Urinary bladder (tissue), 4 donors: ENCODE results near the gene TSPAN7. TPM values are rescaled to one million over a fixed set of nuclear protein-coding genes. Genes with fewer than 3 reads are reported as not detected.

Source experiments
- DNase-seq: peaks from one replicate; pipeline ENCODE4 v3.0.0-alpha.2; 2015; ENCODE audit errors: extremely low spot score
- H3K27ac ChIP-seq: one replicate; pipeline ENCODE4 v1.5.1; 2013; ENCODE audit warnings: low read depth, mild to moderate bottlenecking, moderate library complexity
- H3K36me3 ChIP-seq: one replicate; pipeline ENCODE4 v1.6.1; 2013; ENCODE audit warnings: mild to moderate bottlenecking, moderate library complexity; ENCODE audit not compliant: insufficient read depth
- H3K4me1 ChIP-seq: one replicate; pipeline ENCODE4 v1.6.1; 2013; ENCODE audit warnings: mild to moderate bottlenecking, moderate library complexity; ENCODE audit not compliant: insufficient read depth
- H3K4me3 ChIP-seq: one replicate; pipeline ENCODE4 v1.5.1; 2013; ENCODE audit warnings: low read depth, low read length
- WGBS: extraction: QIAGEN DNeasy Blood & Tissue Kit; methylation state at CpG from one replicate; pipeline ENCODE4 v1.1.7; 2013; 5-methylcytosine and 5-hydroxymethylcytosine counted together
- polyA plus RNA-seq: library from polyadenylated mRNA; stranded (reverse); fragments of 200-250 nt; gene quantifications from one replicate; pipeline ENCODE4 v1.2.3, GENCODE V29; 2013
- total RNA-seq: library from RNA; depleted of rRNA; stranded (reverse); fragments of >200 nt; gene quantifications from one replicate; pipeline ENCODE4 v1.2.3, GENCODE V29; 2014
- donor health status: healthy with polysubstance abuse.
- donor health status: healthy.

Gene TSPAN7
- total and polyA plus RNA-seq, 2 donors = 14.1 to 72.0 TPM

DNA sequence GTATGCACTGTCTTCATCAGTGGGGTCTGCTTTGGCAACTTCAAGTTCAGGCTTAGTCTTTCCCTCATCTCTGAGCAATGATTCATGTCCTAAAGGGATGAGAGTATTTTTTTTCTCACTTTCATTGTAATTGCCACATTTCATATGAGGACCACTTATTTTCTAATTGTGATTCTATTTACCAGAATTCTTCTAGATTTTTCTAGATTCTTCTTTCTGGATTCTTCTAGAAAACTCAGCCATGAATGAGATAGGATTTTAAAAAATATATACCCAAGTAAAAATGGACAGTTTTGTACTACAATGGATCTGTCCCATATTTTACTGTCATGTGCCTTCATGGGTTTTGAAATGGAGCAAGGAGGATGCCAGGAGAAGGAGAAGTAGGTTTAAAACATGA, 78.4 kb downstream of the TSPAN7 start:
- H3K36me3 ChIP-seq = no peaks in the 10 kb centered on the region
- no peak for DNase-seq
- H3K4me1 ChIP-seq = no peaks in the 10 kb centered on the region
- H3K4me3 ChIP-seq = no peak overlapping the region
- no peak overlapping the region for H3K27ac ChIP-seq

GRCh38 chrX:38641197-38641596, 79.9 kb downstream of the TSPAN7 start:
- Histone ChIP-seq H3K4me1 (no peaks in the 10 kb centered on the region), H3K27ac (no peak overlapping the region), H3K4me3 (no peak overlapping the region), H3K36me3 (no peaks in the 10 kb centered on the region)
- WGBS = 77% methylated on average over 5 of the region's 5 CpGs
- DNase-seq = no peak

- no peaks in the 10 kb centered on the region for H3K4me1 ChIP-seq
- WGBS = 63% methylated on average over 1 of the region's 1 CpG
- H3K27ac ChIP-seq = no peak overlapping the region
- DNase-seq = no peak
- no peak overlapping the region for H3K4me3 ChIP-seq
- no peaks in the 10 kb centered on the region for H3K36me3 ChIP-seq
Measured at GRCh38 chrX:38643903-38644302, 82.6 kb downstream of the TSPAN7 start.

DNA sequence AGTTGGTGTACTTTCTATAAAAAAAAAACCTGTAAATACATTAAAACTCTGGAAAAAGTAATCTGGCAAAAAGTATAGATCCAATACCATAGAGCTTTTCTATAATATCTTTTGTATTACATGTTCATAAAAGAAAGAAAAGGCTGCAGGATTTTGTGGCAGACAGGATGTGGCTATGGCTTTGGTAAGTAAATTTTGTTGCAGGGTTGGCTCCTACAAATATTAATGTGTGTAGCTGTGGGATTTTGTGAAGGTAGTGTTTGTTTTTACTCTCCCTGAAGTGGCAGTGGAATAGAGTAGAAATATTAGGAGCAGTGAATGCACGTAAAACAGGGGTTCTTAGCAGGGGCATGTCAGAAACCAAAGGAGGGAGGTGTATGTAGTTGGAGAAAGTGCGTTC, 84.8 kb downstream of the TSPAN7 start:
- 83% methylated on average over 2 of the region's 2 CpGs for WGBS
- H3K4me3 ChIP-seq = no peak overlapping the region
- DNase-seq = no peak
- no peaks in the 10 kb centered on the region for H3K4me1 ChIP-seq
- H3K27ac ChIP-seq = no peak overlapping the region
- no peaks in the 10 kb centered on the region for H3K36me3 ChIP-seq

GRCh38 chrX:38649221-38649620, 87.9 kb downstream of the TSPAN7 start:
- Histone ChIP-seq H3K27ac (no peak overlapping the region), H3K4me1 (no peaks in the 10 kb centered on the region), H3K4me3 (no peak overlapping the region), H3K36me3 (no peaks in the 10 kb centered on the region)
- DNase-seq = no peak
- 96% methylated on average over 1 of the region's 1 CpG for WGBS

GRCh38 chrX:38649674-38650647, 88.6 kb downstream of the TSPAN7 start:
- Histone ChIP-seq H3K27ac (no peak overlapping the region), H3K4me3 (no peak overlapping the region), H3K4me1 (no peaks in the 10 kb centered on the region), H3K36me3 (no peaks in the 10 kb centered on the region)
- 97% methylated on average over 6 of the region's 6 CpGs for WGBS
- DNase-seq = no peak

- WGBS = 98% methylated on average over 2 of the region's 2 CpGs
- Histone ChIP-seq H3K36me3 (no peaks in the 10 kb centered on the region), H3K27ac (no peak overlapping the region), H3K4me3 (no peak overlapping the region), H3K4me1 (no peaks in the 10 kb centered on the region)
- DNase-seq = no peak
Measured at GRCh38 chrX:38651625-38652601, 90.6 kb downstream of the TSPAN7 start.

DNA sequence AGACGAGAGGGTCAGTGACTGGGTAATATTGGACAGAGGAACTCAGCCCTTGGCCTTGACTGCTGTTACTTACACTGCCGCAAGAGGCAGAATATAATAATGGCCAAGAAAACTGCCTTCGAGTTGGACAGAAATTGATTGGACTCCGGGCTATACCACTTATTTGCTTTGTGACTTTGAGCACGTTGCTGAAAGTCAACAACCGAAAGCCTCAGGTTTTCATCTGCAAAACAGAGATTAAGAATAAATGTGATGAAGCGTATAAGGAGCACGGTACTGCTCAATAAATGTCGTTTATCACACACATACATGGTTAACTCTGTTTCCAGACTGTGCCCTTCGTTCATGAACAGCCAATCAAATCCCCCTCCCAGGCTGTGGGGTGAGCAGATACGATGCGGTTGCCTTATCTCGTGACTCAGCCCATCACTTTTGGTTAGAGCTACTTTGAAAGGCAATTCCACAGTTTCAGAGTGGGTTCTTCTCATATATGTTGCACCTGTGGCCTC, 91.6 kb downstream of the TSPAN7 start:
- 88% methylated on average over 13 of the region's 13 CpGs for WGBS
- Histone ChIP-seq H3K4me3 (no peak overlapping the region), H3K27ac (no peak overlapping the region), H3K36me3 (no peaks in the 10 kb centered on the region), H3K4me1 (no peaks in the 10 kb centered on the region)
- no peak for DNase-seq

- no peak overlapping the region for H3K27ac ChIP-seq
- no peaks in the 10 kb centered on the region for H3K4me1 ChIP-seq
- H3K4me3 ChIP-seq = no peak overlapping the region
- H3K36me3 ChIP-seq = no peaks in the 10 kb centered on the region
- no peak for DNase-seq
- 94% methylated on average over 1 of the region's 1 CpG for WGBS
Measured at GRCh38 chrX:38654302-38654701, 93.0 kb downstream of the TSPAN7 start.

DNA sequence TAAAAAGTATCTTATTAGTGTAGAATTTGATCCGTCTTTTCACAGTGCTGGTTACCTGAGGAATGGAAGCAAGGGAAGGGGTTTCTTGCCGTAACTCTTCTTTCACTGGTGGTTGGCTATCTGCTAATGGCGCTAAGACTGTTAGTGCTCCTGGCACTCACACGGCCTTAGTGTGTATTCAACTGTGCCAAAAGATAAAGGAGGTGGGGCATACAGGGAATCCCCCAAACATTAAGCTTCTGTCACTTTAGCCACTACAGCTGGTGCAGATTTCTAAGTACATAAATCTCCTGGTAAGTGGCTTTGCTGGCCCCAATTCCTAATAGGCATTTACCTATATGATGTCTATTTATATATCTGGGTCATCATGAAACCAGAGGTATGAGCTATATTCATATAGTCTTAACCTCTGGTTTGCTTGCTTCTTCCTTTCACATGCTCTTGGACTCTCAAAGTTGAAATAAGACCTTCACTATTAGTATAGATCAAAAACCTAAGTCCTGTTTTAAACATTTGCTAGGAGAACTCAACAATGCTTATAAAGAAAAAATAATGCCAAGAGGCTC, 95.1 kb downstream of the TSPAN7 start:
- Histone ChIP-seq H3K4me3 (no peak overlapping the region), H3K36me3 (no peaks in the 10 kb centered on the region), H3K4me1 (no peaks in the 10 kb centered on the region), H3K27ac (no peak overlapping the region)
- 54% methylated on average over 4 of the region's 4 CpGs for WGBS
- no peak for DNase-seq

- no peaks in the 10 kb centered on the region for H3K36me3 ChIP-seq
- DNase-seq = no peak
- no peak overlapping the region for H3K4me3 ChIP-seq
- H3K4me1 ChIP-seq = no peaks in the 10 kb centered on the region
- no peak overlapping the region for H3K27ac ChIP-seq
Measured at GRCh38 chrX:38657562-38657961, 96.2 kb downstream of the TSPAN7 start.

DNA sequence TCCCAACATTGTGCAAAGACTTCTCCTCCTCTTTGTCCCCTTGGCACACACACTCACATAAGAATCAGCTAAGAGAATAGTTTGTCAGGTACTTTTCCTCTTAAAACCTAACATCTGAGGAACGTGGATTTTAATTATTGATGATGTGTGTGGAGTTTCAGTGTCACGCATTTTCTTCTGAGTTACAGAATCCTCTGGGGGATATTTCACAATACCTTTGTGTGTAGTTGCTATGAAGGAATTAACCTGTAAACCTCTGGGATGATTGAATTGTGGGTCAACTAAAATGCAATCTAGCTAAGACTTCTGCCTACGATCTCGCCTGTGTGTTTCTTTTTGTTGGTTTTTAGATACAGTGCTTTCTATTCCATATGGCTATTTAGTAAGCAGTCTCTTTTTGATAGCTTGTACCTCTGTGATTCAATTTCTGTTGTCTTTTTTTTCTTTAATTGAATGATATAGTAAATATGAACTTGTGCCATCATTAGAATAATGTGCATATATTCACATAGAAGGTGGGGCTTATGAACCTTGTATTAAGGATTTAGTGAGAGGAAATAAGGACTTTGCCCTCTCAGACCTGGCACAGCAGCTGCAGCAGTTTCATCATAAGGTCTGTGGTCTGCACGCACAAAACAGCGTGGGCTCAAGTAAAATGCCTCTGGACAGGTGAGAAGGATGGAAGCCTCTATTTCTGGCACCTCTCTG, 99.2 kb downstream of the TSPAN7 start:
- Histone ChIP-seq H3K36me3 (no peaks in the 10 kb centered on the region), H3K4me1 (no peaks in the 10 kb centered on the region), H3K4me3 (no peak overlapping the region), H3K27ac (no peak overlapping the region)
- no peak for DNase-seq
- 75% methylated on average over 6 of the region's 6 CpGs for WGBS

DNA sequence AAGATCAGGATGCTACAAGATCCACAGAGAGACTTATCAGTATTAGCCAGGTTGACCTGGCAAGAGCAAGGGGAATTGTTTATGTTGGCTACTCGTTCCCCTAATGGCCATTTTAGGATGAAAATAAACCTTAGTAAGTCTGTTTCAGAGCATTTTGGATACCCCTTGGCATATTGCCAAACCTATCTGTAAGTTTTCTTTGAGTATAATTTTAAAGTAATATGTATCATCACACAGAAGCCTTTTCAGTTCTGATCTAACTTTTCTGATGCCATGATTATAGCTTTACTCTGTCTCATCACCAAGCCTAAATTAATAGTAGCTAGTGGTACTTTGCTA, 99.7 kb downstream of the TSPAN7 start:
- Histone ChIP-seq H3K4me1 (no peaks in the 10 kb centered on the region), H3K36me3 (no peaks in the 10 kb centered on the region), H3K27ac (no peak overlapping the region), H3K4me3 (no peak overlapping the region)
- 21% methylated on average over 1 of the region's 1 CpG for WGBS
- DNase-seq = no peak
